Smooth muscle cell (in vitro differentiated cells): ENCODE results near the gene FBXL16. TPM values are rescaled to one million over a fixed set of nuclear protein-coding genes. Genes with fewer than 3 reads are reported as not detected.

Experiments
- DNase-seq: peaks from one replicate; lab custom pipeline; 2025; ENCODE audit not compliant: unreplicated experiment; lab: John Stamatoyannopoulos, UW
- H2AFZ ChIP-seq: fragments of 200-600 bp; sonication (generic); 2 replicates; pipeline ENCODE4 v1.6.0; 2016; ENCODE audit warnings: antibody characterized with exemption, low read depth, mild to moderate bottlenecking
- H3F3A ChIP-seq: fragments of 200-600 bp; sonication (generic); 2 replicates; pipeline ENCODE4 v1.6.0; 2017; ENCODE audit warnings: antibody characterized with exemption, low read depth
- H3K27ac ChIP-seq: fragments of 200-600 bp; sonication (generic); 2 replicates; pipeline ENCODE4 v1.5.1; 2016; ENCODE audit warnings: low read depth, mild to moderate bottlenecking
- H3K27me3 ChIP-seq: fragments of 200-600 bp; sonication (generic); 2 replicates; pipeline ENCODE4 v1.6.1; 2016; ENCODE audit warnings: low read depth, mild to moderate bottlenecking
- H3K36me3 ChIP-seq: fragments of 200-600 bp; sonication (generic); 2 replicates; pipeline ENCODE4 v1.5.1; 2016; ENCODE audit warnings: low read depth
- H3K4me1 ChIP-seq: fragments of 200-600 bp; sonication (generic); 2 replicates; pipeline ENCODE4 v1.5.1; 2016; ENCODE audit warnings: low read depth
- H3K4me2 ChIP-seq: fragments of 200-600 bp; sonication (generic); 2 replicates; pipeline ENCODE4 v1.6.0; 2016; ENCODE audit warnings: mild to moderate bottlenecking
- H3K4me3 ChIP-seq: fragments of 200-600 bp; sonication (generic); 2 replicates; pipeline ENCODE4 v1.5.1; 2016; ENCODE audit warnings: mild to moderate bottlenecking
- H3K79me2 ChIP-seq: fragments of 200-600 bp; sonication (generic); 2 replicates; pipeline ENCODE4 v1.6.0; 2016; ENCODE audit warnings: low read depth, mild to moderate bottlenecking
- H3K9ac ChIP-seq: fragments of 200-600 bp; sonication (generic); 2 replicates; pipeline ENCODE4 v1.6.0; 2016; ENCODE audit warnings: low read depth
- H3K9me3 ChIP-seq: fragments of 200-600 bp; sonication (generic); replicated peaks from 2 replicates; pipeline ENCODE4 v1.5.1; 2016; ENCODE audit warnings: low read depth
- H4K20me1 ChIP-seq: fragments of 200-600 bp; sonication (generic); 2 replicates; pipeline ENCODE4 v1.6.0; 2016; ENCODE audit warnings: low read depth
- CTCF ChIP-seq: fragments of 200-600 bp; sonication (generic); IDR thresholded peaks from 2 replicates; pipeline ENCODE4 v1.5.1; 2017; ENCODE audit warnings: borderline replicate concordance, mild to moderate bottlenecking, antibody characterized with exemption; ENCODE audit not compliant: insufficient read depth, poor library complexity, severe bottlenecking
- WGBS: methylation state at CpG from one replicate; pipeline ENCODE4 v1.1.7; 2016; ENCODE audit warnings: low lambda C conversion rate; 5-methylcytosine and 5-hydroxymethylcytosine counted together
- polyA plus RNA-seq: library from polyadenylated mRNA; unstranded; fragments of >200 nt; fragmentation: Nextera tagmentation; extraction: Ambion mirVana; gene quantifications from 2 replicates; pipeline ENCODE4 v1.2.1, GENCODE V29; 2016
- total RNA-seq: library from RNA; depleted of rRNA; stranded (reverse); fragments of >200 nt; gene quantifications from 2 replicates; pipeline ENCODE4 v1.2.3, GENCODE V29; 2014

FBXL16 gene
- total and polyA plus RNA-seq, 2 experiments from 2014 or later: 0.17 to 0.76 TPM

- Histone ChIP-seq H3K27ac (peak within 1 kb of the TSS; percentile 82), H3K9ac (peak within 1 kb of the TSS; percentile 87), H3K27me3 (no peaks in the 10 kb centered on the region), H3K36me3 (no peaks in the 10 kb centered on the region), H2AFZ (peak within 1 kb of the TSS; percentile 59), H4K20me1 (no peaks in the 10 kb centered on the region), H3K79me2 (peaks cover 4% of the 10 kb centered on the region), H3K4me3 (peak within 1 kb of the TSS; percentile 88), H3K4me2 (peak within 1 kb of the TSS; percentile 100), H3K9me3 (no peaks in the 10 kb centered on the region), H3F3A (peaks cover 6% of the 10 kb centered on the region), H3K4me1 (peaks cover 14% of the 10 kb centered on the region)
- WGBS: 4% methylated on average over 67 of the region's 91 CpGs
- TF ChIP-seq CTCF: no peak
- peak; percentile 64 for DNase-seq
These were observed 56.6 kb downstream of the FBXL16 start, which contains the start of gene WDR90 for GRCh38 chr16:648781-649589. WDR90 (plus strand) TSS chr16:649365; CDS start chr16:649417, 52 bp downstream.

- Histone ChIP-seq H2AFZ (peak overlapping the region; percentile 59), H3F3A (peaks cover 6% of the 10 kb centered on the region), H3K27me3 (no peaks in the 10 kb centered on the region), H3K4me3 (peak overlapping the region; percentile 88), H3K27ac (peak overlapping the region; percentile 82), H3K9ac (peak overlapping the region; percentile 87), H3K4me2 (peak overlapping the region; percentile 100), H3K9me3 (no peaks in the 10 kb centered on the region), H4K20me1 (no peaks in the 10 kb centered on the region), H3K4me1 (peaks cover 14% of the 10 kb centered on the region), H3K36me3 (no peaks in the 10 kb centered on the region), H3K79me2 (peaks cover 5% of the 10 kb centered on the region)
- WGBS: 46% methylated on average over 24 of the region's 24 CpGs
- DNase-seq: no peak
- peak; percentile 40 for TF ChIP-seq CTCF
These were observed 57.4 kb downstream of the FBXL16 start for GRCh38 chr16:648071-648780.

GRCh38 chr16:647173-647902 is 58.3 kb downstream of the FBXL16 start:
- H3K27me3 ChIP-seq: no peaks in the 10 kb centered on the region
- H4K20me1 ChIP-seq: no peaks in the 10 kb centered on the region
- H2AFZ ChIP-seq: no peak overlapping the region
- H3K79me2 ChIP-seq: peaks cover 14% of the 10 kb centered on the region
- H3K27ac ChIP-seq: no peak overlapping the region
- 93% methylated on average over 25 of the region's 25 CpGs for WGBS
- no peak overlapping the region for H3K9ac ChIP-seq
- H3K9me3 ChIP-seq: no peaks in the 10 kb centered on the region
- peaks cover 16% of the 10 kb centered on the region for H3K4me1 ChIP-seq
- H3K4me2 ChIP-seq: peak overlapping the region; percentile 100
- no peaks in the 10 kb centered on the region for H3K36me3 ChIP-seq
- TF ChIP-seq CTCF: no peak
- no peak for DNase-seq
- no peak overlapping the region for H3K4me3 ChIP-seq
- peaks cover 6% of the 10 kb centered on the region for H3F3A ChIP-seq
